ENCODE results near the gene PLEKHA6.
"Not testable (repeated sequence)": the region's sequence is repeated elsewhere in the genome, so short reads cannot be mapped to it uniquely, and the experiment has no call there.

PLEKHA6 gene

GRCh38 chr1:204251926-204252689 is 107.6 kb downstream of the PLEKHA6 start:
- TF ChIP-seq GATA1 (IDR thresholded peaks at IDR 0.05; ENCODE audit: low read depth, low read length) (no peak), POLR2A (IDR thresholded peaks at IDR 0.05; ENCODE audit: low read length) (no peak)
- DNase-seq = no peak

- TF ChIP-seq GATA1 (IDR thresholded peaks at IDR 0.05; ENCODE audit: low read depth, low read length) = no peak
- TF ChIP-seq POLR2A (IDR thresholded peaks at IDR 0.05; ENCODE audit: low read length) = no peak
Measured at GRCh38 chr1:204251286-204251685, 108.4 kb downstream of the PLEKHA6 start.

GRCh38 chr1:204250428-204251030 is 109.2 kb downstream of the PLEKHA6 start:
- TF ChIP-seq GATA1 (IDR thresholded peaks at IDR 0.05; ENCODE audit: low read depth, low read length) = no peak
- no peak for TF ChIP-seq POLR2A (IDR thresholded peaks at IDR 0.05; ENCODE audit: low read length)
- no peak for DNase-seq

More at GRCh38 chr1:204251286-204251685, 108.4 kb downstream of the PLEKHA6 start:
- no peak for DNase-seq

GRCh38 chr1:204249736-204250427 is 109.8 kb downstream of the PLEKHA6 start:
- no peak for DNase-seq
- TF ChIP-seq GATA1 (IDR thresholded peaks at IDR 0.05; ENCODE audit: low read depth, low read length) = no peak
- no peak for TF ChIP-seq POLR2A (IDR thresholded peaks at IDR 0.05; ENCODE audit: low read length)

GRCh38 chr1:204248954-204249353 is 110.8 kb downstream of the PLEKHA6 start:
- no peak for DNase-seq
- TF ChIP-seq POLR2A (IDR thresholded peaks at IDR 0.05; ENCODE audit: low read length) = no peak

DNA sequence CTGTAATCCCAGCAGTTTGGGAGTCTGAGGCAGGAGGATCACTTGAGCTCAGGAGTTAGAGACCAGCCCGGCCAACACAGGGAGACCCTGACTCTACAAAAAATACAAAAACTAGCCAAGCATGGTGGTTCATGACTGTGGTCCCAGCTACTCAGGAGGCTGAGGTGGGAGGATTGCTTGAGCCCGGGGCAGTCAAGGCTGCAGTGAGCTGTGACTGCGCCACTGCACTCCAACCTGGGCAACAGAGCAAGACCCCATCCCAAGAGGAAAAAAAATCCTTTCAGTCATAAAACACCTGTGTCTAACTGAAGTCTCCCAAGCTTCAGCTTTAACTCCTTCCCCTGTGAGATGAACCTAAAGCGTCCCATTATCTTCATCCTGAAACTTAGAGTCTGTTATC is 112.9 kb downstream of the PLEKHA6 start:
- TF ChIP-seq GATA1 (IDR thresholded peaks at IDR 0.05; ENCODE audit: low read depth, low read length) (no peak), POLR2A (IDR thresholded peaks at IDR 0.05; ENCODE audit: low read length) (no peak)
- no peak for DNase-seq

GRCh38 chr1:204242920-204243319 is 116.8 kb downstream of the PLEKHA6 start:
- no peak for TF ChIP-seq GATA1 (IDR thresholded peaks at IDR 0.05; ENCODE audit: low read depth, low read length)
- TF ChIP-seq POLR2A (IDR thresholded peaks at IDR 0.05; ENCODE audit: low read length) = no peak
- DNase-seq = no peak

GRCh38 chr1:204241914-204242313 is 117.8 kb downstream of the PLEKHA6 start:
- DNase-seq = no peak
- TF ChIP-seq POLR2A (IDR thresholded peaks at IDR 0.05; ENCODE audit: low read length) = no peak
- TF ChIP-seq GATA1 (IDR thresholded peaks at IDR 0.05; ENCODE audit: low read depth, low read length) = no peak

DNA sequence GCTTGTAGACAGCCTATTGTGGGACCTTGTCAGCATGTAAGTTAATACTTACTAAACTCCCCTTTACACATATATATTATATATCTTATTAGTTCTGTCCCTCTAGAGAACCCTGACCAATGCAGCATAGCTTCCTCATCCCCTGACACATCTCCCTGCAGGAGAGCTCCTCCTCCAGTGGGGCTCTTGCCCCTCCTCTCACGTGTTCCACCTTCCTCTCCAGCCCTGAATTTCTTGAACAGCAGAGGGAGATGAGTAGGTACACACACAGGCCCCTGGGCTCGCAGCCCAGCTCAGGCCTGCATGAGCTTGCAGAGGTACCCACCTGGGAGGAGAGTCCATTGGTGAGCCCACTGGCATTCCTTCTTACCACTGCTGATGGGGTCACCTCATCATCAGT is 118.7 kb downstream of the PLEKHA6 start:
- TF ChIP-seq POLR2A (IDR thresholded peaks at IDR 0.05; ENCODE audit: low read length) (no peak), GATA1 (IDR thresholded peaks at IDR 0.05; ENCODE audit: low read depth, low read length) (no peak)
- DNase-seq = no peak

GRCh38 chr1:204240233-204240632 is 119.5 kb downstream of the PLEKHA6 start:
- no peak for DNase-seq

GRCh38 chr1:204239401-204239800 is 120.3 kb downstream of the PLEKHA6 start:
- not testable (repeated sequence) for DNase-seq

More at GRCh38 chr1:204240233-204240632, 119.5 kb downstream of the PLEKHA6 start:
- TF ChIP-seq GATA1 (IDR thresholded peaks at IDR 0.05; ENCODE audit: low read depth, low read length) = no peak

DNA sequence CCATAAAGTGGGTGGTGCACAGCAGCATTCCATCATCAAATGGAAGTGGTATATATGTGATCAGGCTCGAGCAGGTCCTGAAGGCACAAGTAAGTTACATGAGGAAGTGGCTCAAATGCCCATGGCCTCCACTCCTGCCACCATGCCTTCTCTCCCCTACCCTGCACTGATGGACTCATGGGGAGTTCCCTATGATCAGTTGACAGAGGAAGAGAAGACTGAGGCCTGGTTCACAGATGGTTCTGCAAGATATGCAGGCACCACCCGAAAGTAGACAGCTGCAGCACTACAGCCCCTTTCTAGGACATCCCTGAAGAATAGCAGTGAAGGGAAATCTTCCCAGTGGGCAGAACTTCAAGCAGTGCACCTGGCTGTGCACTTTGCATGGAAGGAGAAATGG is 121.2 kb downstream of the PLEKHA6 start:
- DNase-seq = peak; percentile 13 to 46

DNA sequence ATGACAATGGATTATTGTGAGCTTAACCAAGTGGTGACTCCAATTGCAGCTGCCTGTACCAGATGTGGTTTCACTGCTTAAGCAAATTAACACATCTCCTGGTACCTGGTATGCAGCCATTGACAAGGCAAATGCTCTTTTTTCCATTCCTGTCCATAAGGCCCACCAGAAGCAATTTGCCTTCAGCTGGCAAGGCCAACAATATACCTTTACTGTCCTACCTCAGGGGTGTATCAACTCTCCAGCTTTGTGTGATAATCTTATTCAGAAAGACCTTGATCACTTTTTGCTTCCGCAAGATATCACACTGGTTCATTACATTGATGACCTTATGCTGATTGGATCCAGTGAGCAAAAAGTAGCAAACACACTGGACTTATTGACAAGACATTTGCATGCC is 122.2 kb downstream of the PLEKHA6 start:
- DNase-seq = not testable (repeated sequence)

- TF ChIP-seq GATA1 (IDR thresholded peaks at IDR 0.05; ENCODE audit: low read depth, low read length) (no peak), POLR2A (IDR thresholded peaks at IDR 0.05; ENCODE audit: low read length) (no peak)
- no peak for DNase-seq
Measured at GRCh38 chr1:204232526-204232925, 127.2 kb downstream of the PLEKHA6 start.

GRCh38 chr1:204230211-204230610 is 129.5 kb downstream of the PLEKHA6 start:
- TF ChIP-seq GATA1 (IDR thresholded peaks at IDR 0.05; ENCODE audit: low read depth, low read length) (no peak), POLR2A (IDR thresholded peaks at IDR 0.05; ENCODE audit: low read length) (no peak)
- DNase-seq = no peak

Data from erythroblast (primary cell).